ENCODE measurements around the gene USP13. TPM values are rescaled to one million over a fixed set of nuclear protein-coding genes. Genes with fewer than 3 reads are reported as not detected.

The USP13 gene
- total and polyA plus RNA-seq, 4 donors, result 4.3 to 25.2 (median 10.4) TPM

GRCh38 chr3:179735321-179735720 lies 82.5 kb downstream of the USP13 start:
- H3K27me3 ChIP-seq (ENCODE audit: control insufficient read depth in 3 of 3, insufficient read depth in 3 of 3, low read length in 2 of 3), result no peaks in the 10 kb centered on the region
- DNase-seq (peak in 1 of 3 donors; percentile 9), ATAC-seq (ENCODE audit: insufficient read depth, low FRiP score) (no peak)
- H3K27ac ChIP-seq (ENCODE audit: low read depth in 1 of 2, low read length in 1 of 2), result no peak overlapping the region
- no peak overlapping the region for H3K9ac ChIP-seq (ENCODE audit: insufficient read depth in 1 of 2, low read length in 2 of 2)
- H3K9me3 ChIP-seq (ENCODE audit: control insufficient read depth in 4 of 4, insufficient read depth in 3 of 4, low read length in 3 of 4), result no peaks in the 10 kb centered on the region
- peaks cover 5 to 11% (median 9%) of the 10 kb centered on the region in 4 donors for H3K36me3 ChIP-seq (ENCODE audit: control insufficient read depth in 4 of 4, insufficient read depth in 4 of 4, low read length in 4 of 4)
- no peak overlapping the region for H3K4me3 ChIP-seq
- TF ChIP-seq, protein P1, sequence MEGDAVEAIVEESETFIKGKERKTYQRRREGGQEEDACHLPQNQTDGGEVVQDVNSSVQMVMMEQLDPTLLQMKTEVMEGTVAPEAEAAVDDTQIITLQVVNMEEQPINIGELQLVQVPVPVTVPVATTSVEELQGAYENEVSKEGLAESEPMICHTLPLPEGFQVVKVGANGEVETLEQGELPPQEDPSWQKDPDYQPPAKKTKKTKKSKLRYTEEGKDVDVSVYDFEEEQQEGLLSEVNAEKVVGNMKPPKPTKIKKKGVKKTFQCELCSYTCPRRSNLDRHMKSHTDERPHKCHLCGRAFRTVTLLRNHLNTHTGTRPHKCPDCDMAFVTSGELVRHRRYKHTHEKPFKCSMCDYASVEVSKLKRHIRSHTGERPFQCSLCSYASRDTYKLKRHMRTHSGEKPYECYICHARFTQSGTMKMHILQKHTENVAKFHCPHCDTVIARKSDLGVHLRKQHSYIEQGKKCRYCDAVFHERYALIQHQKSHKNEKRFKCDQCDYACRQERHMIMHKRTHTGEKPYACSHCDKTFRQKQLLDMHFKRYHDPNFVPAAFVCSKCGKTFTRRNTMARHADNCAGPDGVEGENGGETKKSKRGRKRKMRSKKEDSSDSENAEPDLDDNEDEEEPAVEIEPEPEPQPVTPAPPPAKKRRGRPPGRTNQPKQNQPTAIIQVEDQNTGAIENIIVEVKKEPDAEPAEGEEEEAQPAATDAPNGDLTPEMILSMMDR (IDR thresholded peaks at IDR 0.05; ENCODE audit: control extremely low read depth, extremely low read depth), result no peak
- H3K4me1 ChIP-seq (ENCODE audit: control insufficient read depth in 5 of 5, insufficient read depth in 5 of 5, low read length in 5 of 5), result peaks cover 0 to 12% (median 9%) of the 10 kb centered on the region in 5 donors

- peaks cover 0 to 5% (median 4%) of the 10 kb centered on the region in 5 donors for H3K4me1 ChIP-seq (ENCODE audit: control insufficient read depth in 5 of 5, insufficient read depth in 5 of 5, low read length in 5 of 5)
- TF ChIP-seq, protein P1 (IDR thresholded peaks at IDR 0.05; ENCODE audit: control extremely low read depth, extremely low read depth), result no peak
- no peak for ATAC-seq (ENCODE audit: insufficient read depth, low FRiP score)
- H3K27me3 ChIP-seq (ENCODE audit: control insufficient read depth in 3 of 3, insufficient read depth in 3 of 3, low read length in 2 of 3), result no peaks in the 10 kb centered on the region
- no peak overlapping the region for H3K4me3 ChIP-seq
- no peak for DNase-seq
- no peaks in the 10 kb centered on the region for H3K9me3 ChIP-seq (ENCODE audit: control insufficient read depth in 4 of 4, insufficient read depth in 3 of 4, low read length in 3 of 4)
- WGBS, 2 donors, result 92 to 95% methylated on average over 6 of the region's 6 CpGs
- no peak overlapping the region for H3K9ac ChIP-seq (ENCODE audit: insufficient read depth in 1 of 2, low read length in 2 of 2)
- peaks cover 5 to 15% (median 10%) of the 10 kb centered on the region in 4 donors for H3K36me3 ChIP-seq (ENCODE audit: control insufficient read depth in 4 of 4, insufficient read depth in 4 of 4, low read length in 4 of 4)
- H3K27ac ChIP-seq (ENCODE audit: low read depth in 1 of 2, low read length in 1 of 2), result peak overlapping the region in 1 of 2 donors; percentile 48
Observed at GRCh38 chr3:179738998-179739397, 86.2 kb downstream of the USP13 start.

- peaks cover 10 to 19% (median 11%) of the 10 kb centered on the region in 4 donors for H3K36me3 ChIP-seq (ENCODE audit: control insufficient read depth in 4 of 4, insufficient read depth in 4 of 4, low read length in 4 of 4)
- no peaks in the 10 kb centered on the region for H3K9me3 ChIP-seq (ENCODE audit: control insufficient read depth in 4 of 4, insufficient read depth in 3 of 4, low read length in 3 of 4)
- no peak for DNase-seq
- H3K27ac ChIP-seq (ENCODE audit: low read depth in 1 of 2, low read length in 1 of 2), result no peak overlapping the region
- H3K9ac ChIP-seq (ENCODE audit: insufficient read depth in 1 of 2, low read length in 2 of 2), result no peak overlapping the region
- ATAC-seq (ENCODE audit: insufficient read depth, low FRiP score), result no peak
- H3K4me1 ChIP-seq (ENCODE audit: control insufficient read depth in 5 of 5, insufficient read depth in 5 of 5, low read length in 5 of 5), result peaks cover 0 to 6% (median under 1%) of the 10 kb centered on the region in 5 donors
- no peak overlapping the region for H3K4me3 ChIP-seq
- no peaks in the 10 kb centered on the region for H3K27me3 ChIP-seq (ENCODE audit: control insufficient read depth in 3 of 3, insufficient read depth in 3 of 3, low read length in 2 of 3)
- WGBS, 2 donors, result 80 to 89% methylated on average over 12 of the region's 12 CpGs
- TF ChIP-seq, protein P1 (IDR thresholded peaks at IDR 0.05; ENCODE audit: control extremely low read depth, extremely low read depth), result no peak
Observed at GRCh38 chr3:179739816-179740594, 87.2 kb downstream of the USP13 start.
